Type B pancreatic cell (in vitro differentiated cells): Measurements from ENCODE around the gene SEMA4A. TPM values are rescaled to one million over a fixed set of nuclear protein-coding genes. Genes with fewer than 3 reads are reported as not detected.
A peak's percentile ranks its signal among the peaks of the same experiment; 100 is the strongest.

Experiments
- DNase-seq: peaks from one replicate; pipeline ENCODE4 v3.0.0; 2021; ENCODE audit warnings: mixed read lengths; ENCODE audit not compliant: unreplicated experiment; ENCODE audit errors: extremely low spot score
- H3K27ac Mint-ChIP-seq: 2 replicates; pipeline ENCODE4 v1.8.0; 2021; ENCODE audit warnings: mild to moderate bottlenecking, mixed read lengths
- H3K27me3 Mint-ChIP-seq: 2 replicates; pipeline ENCODE4 v1.8.0; 2021; ENCODE audit warnings: mixed read lengths
- H3K36me3 Mint-ChIP-seq: 2 replicates; pipeline ENCODE4 v1.8.0; 2021; ENCODE audit warnings: mixed read lengths
- H3K4me1 Mint-ChIP-seq: one replicate; pipeline ENCODE4 v1.8.0; 2021; ENCODE audit warnings: mixed read lengths; ENCODE audit not compliant: unreplicated experiment
- H3K4me3 Mint-ChIP-seq: 2 replicates; pipeline ENCODE4 v1.8.0; 2021; ENCODE audit warnings: mild to moderate bottlenecking, mixed read lengths
- H3K9me3 Mint-ChIP-seq: 2 replicates; pipeline ENCODE4 v1.8.0; 2021; ENCODE audit warnings: mixed read lengths
- total RNA-seq: library from RNA; stranded (reverse); gene quantifications from 2 replicates; pipeline ENCODE4 v1.2.1, GENCODE V29; 2021; ENCODE audit warnings: low replicate concordance
- TF ChIP-seq, protein P1 (sequence below): fragments of 200-600 bp; sonication (generic); conservative IDR thresholded peaks from 2 replicates; pipeline ENCODE4 v1.5.0; 2021; ENCODE audit warnings: antibody characterized with exemption, mild to moderate bottlenecking

Gene SEMA4A
- total RNA-seq, 1 donor from 2014 or later = 7.1 TPM

DNA sequence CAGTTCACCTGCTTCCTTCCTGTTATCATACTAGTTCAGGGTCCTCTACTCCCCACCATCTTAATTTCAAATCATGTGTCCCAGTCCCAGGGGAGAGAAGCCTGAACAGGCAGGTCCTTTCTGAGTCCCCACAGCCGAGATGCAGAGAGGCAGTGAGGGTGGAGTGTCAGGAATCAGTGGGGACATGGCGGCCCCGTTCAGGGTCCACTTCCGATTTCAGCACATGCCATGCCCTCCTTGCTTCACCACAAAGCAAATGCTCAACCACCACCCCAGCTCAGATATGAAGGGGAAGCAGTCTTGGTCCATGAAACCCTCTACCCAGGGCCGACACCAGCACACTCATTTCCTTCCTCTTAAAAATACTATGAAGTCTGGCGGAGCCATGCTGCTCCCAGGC lies 5.2 kb upstream of the SEMA4A start:
- no peaks in the 10 kb centered on the region for H3K36me3 Mint-ChIP-seq
- TF ChIP-seq, protein P1, sequence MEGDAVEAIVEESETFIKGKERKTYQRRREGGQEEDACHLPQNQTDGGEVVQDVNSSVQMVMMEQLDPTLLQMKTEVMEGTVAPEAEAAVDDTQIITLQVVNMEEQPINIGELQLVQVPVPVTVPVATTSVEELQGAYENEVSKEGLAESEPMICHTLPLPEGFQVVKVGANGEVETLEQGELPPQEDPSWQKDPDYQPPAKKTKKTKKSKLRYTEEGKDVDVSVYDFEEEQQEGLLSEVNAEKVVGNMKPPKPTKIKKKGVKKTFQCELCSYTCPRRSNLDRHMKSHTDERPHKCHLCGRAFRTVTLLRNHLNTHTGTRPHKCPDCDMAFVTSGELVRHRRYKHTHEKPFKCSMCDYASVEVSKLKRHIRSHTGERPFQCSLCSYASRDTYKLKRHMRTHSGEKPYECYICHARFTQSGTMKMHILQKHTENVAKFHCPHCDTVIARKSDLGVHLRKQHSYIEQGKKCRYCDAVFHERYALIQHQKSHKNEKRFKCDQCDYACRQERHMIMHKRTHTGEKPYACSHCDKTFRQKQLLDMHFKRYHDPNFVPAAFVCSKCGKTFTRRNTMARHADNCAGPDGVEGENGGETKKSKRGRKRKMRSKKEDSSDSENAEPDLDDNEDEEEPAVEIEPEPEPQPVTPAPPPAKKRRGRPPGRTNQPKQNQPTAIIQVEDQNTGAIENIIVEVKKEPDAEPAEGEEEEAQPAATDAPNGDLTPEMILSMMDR = no peak
- no peak overlapping the region for H3K4me3 Mint-ChIP-seq
- peaks cover 20% of the 10 kb centered on the region for H3K27me3 Mint-ChIP-seq
- H3K4me1 Mint-ChIP-seq = peaks cover 39% of the 10 kb centered on the region
- H3K9me3 Mint-ChIP-seq = no peaks in the 10 kb centered on the region
- H3K27ac Mint-ChIP-seq = no peak overlapping the region
- no peak for DNase-seq

DNA sequence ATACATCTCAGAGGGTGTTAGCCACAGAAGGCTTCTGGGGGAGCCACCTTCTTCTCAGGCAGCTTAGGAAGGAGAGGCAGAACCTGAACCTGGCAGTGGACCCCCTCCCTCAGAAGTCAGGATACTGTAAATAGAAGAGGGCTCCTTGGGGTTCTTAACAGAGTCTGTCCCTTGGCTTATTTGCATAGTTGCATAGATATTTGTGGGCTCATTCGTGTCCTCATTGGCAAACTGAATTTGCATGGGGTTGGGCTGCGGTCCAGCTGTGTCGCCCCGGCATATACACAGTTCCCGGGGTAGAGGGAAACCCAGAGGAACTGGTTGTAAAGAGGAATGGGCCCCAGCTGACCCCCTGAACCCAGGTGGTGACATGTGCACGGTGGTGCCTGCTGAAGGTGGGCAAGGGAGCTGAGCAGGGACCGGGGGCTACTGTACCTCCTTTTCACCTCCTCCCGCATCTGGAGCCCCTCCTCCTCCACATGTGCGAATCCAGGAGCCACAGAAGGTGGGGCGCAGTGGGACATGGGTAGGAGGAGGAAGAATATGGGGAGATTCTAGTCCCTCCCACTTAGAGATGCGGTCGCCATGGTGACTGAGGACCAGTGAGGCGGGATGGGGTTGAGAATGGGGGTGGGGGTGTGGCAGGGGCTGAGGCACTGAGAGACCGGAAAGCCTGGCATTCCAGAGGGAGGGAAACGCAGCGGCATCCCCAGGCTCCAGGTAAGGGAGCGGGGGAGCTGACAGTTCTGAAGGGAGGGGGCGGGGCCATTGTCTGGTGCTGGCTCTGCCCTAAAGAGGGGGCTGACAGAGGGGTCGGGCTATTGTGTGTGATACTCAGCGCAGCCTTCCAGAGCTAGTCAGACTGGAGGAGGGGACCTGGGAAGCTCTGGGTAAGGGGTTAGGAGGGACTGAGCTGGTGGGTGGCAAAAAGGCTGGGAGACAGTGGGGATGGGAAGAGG lies 3.7 kb upstream of the SEMA4A start:
- Mint-ChIP-seq H3K4me1 (peaks cover 32% of the 10 kb centered on the region), H3K9me3 (no peaks in the 10 kb centered on the region), H3K27ac (peak overlapping the region; percentile 13), H3K4me3 (no peak overlapping the region), H3K27me3 (peaks cover 20% of the 10 kb centered on the region), H3K36me3 (no peaks in the 10 kb centered on the region)
- TF ChIP-seq, protein P1 = no peak
- no peak for DNase-seq

DNA sequence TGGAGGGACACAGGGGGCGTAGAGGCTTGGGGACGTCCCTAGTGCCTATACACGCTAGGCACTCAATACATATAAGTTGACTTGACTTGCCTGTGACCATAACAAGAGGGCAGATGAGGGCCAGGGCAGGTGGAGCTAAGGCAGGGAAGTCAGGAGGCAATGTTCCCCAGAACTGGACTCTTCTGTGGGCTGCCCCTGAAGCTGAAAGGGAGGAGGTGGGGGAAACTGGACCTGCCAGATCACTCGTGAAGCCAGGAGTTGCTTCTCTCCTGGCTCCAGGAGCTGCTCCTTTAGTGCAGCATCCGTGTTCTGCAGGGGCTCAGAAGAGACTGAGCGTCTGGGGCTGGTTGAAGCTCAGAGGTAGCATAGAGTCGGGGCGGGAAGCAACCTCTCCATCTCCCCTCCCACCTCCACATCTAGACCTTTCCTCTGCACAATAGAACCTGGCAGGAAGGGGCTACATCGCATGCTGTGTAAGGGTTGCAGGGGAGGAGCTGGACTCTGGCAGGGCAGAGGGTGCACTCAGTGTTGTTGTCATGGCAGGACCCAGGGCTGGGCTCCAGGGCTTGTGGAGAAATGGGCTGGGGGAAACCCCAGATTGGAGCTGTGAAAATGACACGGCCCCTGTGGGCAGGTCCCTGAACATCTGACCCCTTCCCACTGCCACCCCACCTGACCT lies 2.9 kb upstream of the SEMA4A start:
- peaks cover 32% of the 10 kb centered on the region for H3K4me1 Mint-ChIP-seq
- H3K27ac Mint-ChIP-seq = peak overlapping the region; percentile 13
- H3K36me3 Mint-ChIP-seq = no peaks in the 10 kb centered on the region
- no peaks in the 10 kb centered on the region for H3K9me3 Mint-ChIP-seq
- H3K27me3 Mint-ChIP-seq = peaks cover 20% of the 10 kb centered on the region
- no peak overlapping the region for H3K4me3 Mint-ChIP-seq
- no peak for DNase-seq
- TF ChIP-seq, protein P1 = no peak

DNA sequence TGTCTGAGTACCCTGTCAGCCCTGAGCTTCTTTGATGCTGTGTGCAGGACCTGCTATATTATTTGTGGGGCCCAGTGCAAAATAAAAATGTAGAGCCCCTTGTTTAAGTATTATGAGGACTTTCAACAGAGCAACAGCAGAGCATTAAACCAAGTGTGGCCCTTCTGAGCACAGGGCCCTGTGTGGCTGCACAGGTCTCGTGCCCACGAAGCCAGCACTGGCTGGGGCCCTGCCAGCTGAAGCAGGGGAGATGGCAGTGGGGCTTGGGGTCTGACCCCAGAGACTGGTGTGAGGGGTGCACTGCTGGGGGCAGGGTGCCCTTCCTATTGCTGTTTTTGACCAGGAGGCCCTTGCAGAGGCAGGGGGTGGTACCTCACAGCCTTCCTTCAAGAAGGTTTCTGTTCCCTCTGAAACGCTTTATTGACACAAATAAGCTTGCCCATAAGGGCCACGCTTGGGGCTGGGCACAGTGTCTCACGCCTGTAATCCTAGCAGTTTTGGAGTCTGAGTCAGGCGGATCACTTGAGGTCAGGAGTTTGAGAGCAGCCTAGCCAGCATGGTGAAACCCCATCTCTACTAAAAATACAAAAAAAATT lies 2.2 kb upstream of the SEMA4A start:
- Mint-ChIP-seq H3K36me3 (no peaks in the 10 kb centered on the region), H3K4me1 (peaks cover 26% of the 10 kb centered on the region), H3K27me3 (peaks cover 18% of the 10 kb centered on the region), H3K27ac (no peak overlapping the region), H3K9me3 (no peaks in the 10 kb centered on the region), H3K4me3 (no peak overlapping the region)
- TF ChIP-seq, protein P1 = no peak
- DNase-seq = no peak

DNA sequence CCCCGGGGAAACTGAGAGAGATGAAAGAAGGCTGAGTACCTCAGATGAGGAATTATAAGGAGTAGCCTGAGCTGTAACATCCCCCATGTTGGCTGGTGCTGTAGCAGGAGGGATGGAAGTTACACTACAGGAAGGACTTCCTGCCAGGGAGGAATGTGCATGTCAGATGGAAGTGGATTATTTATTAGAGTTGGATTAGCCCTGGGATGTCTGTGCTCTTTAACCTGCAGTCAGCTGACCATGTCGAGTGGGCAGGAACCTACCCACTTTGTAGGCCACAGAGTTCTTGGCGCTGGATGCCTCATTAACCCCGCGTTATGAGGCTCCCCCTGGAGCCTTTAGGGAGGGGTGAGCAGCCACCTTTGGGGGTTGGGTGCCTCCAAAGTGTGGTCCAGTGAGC lies 757 bp upstream of the SEMA4A start:
- Mint-ChIP-seq H3K36me3 (no peaks in the 10 kb centered on the region), H3K4me3 (no peak overlapping the region), H3K27me3 (peaks cover 17% of the 10 kb centered on the region), H3K9me3 (no peaks in the 10 kb centered on the region), H3K4me1 (peaks cover 20% of the 10 kb centered on the region), H3K27ac (peak overlapping the region; percentile 40)
- TF ChIP-seq, protein P1 = no peak
- no peak for DNase-seq
